GM19043 (cell line): ENCODE data around the gene USP17L18.
"Not testable (repeated sequence)": the region's sequence is repeated elsewhere in the genome, so short reads cannot be mapped to it uniquely, and the experiment has no call there.

ENCODE experiments used
- ATAC-seq: cut with Tn5 transposase; IDR thresholded peaks from one replicate; pipeline ENCODE4 v1.9.1; 2021; ENCODE audit warnings: low read depth; ENCODE audit not compliant: unreplicated experiment

The USP17L18 gene

GRCh38 chr4:9247953-9248680, at the start of gene USP17L18:
USP17L18 (plus strand) TSS chr4:9248630; CDS start chr4:9248630, 0 bp downstream.
- not testable (repeated sequence) for ATAC-seq

GRCh38 chr4:9210357-9210756, 38.1 kb upstream of the USP17L18 start, which contains the start of gene USP17L10:
USP17L10 (plus strand) TSS chr4:9210657; CDS start chr4:9210657, 0 bp downstream.
- not testable (repeated sequence) for ATAC-seq

GRCh38 chr4:9214701-9215100, 33.7 kb upstream of the USP17L18 start:
- not testable (repeated sequence) for ATAC-seq

- not testable (repeated sequence) for ATAC-seq
Observed at GRCh38 chr4:9215105-9215504, 33.3 kb upstream of the USP17L18 start, which contains the start of gene USP17L11. USP17L11 (plus strand) TSS chr4:9215405; CDS start chr4:9215405, 0 bp downstream.

GRCh38 chr4:9219852-9220251, 28.6 kb upstream of the USP17L18 start, which contains the start of gene USP17L12:
USP17L12 (plus strand) TSS chr4:9220152; CDS start chr4:9220152, 0 bp downstream.
- not testable (repeated sequence) for ATAC-seq

- not testable (repeated sequence) for ATAC-seq
Observed at GRCh38 chr4:9224596-9224995, 23.8 kb upstream of the USP17L18 start, which contains the start of gene USP17L13. USP17L13 (plus strand) TSS chr4:9224896; CDS start chr4:9224896, 0 bp downstream.

GRCh38 chr4:9230249-9230648, 18.2 kb upstream of the USP17L18 start:
- not testable (repeated sequence) for ATAC-seq

- ATAC-seq, result not testable (repeated sequence)
Observed at GRCh38 chr4:9234085-9234484, 14.3 kb upstream of the USP17L18 start, which contains the start of gene USP17L15. USP17L15 (plus strand) TSS chr4:9234385; CDS start chr4:9234385, 0 bp downstream.

- ATAC-seq, result not testable (repeated sequence)
Observed at GRCh38 chr4:9238461-9238860, 10.0 kb upstream of the USP17L18 start.

- not testable (repeated sequence) for ATAC-seq
Observed at GRCh38 chr4:9243579-9243978, 4.9 kb upstream of the USP17L18 start, which contains the start of gene USP17L17. USP17L17 (plus strand) TSS chr4:9243879; CDS start chr4:9243879, 0 bp downstream.

GRCh38 chr4:9253078-9253477, 4.6 kb downstream of the USP17L18 start, which contains the start of gene USP17L19:
USP17L19 (plus strand) TSS chr4:9253378; CDS start chr4:9253378, 0 bp downstream.
- ATAC-seq, result not testable (repeated sequence)

- not testable (repeated sequence) for ATAC-seq
Observed at GRCh38 chr4:9257824-9258223, 9.4 kb downstream of the USP17L18 start, which contains the start of gene USP17L20. USP17L20 (plus strand) TSS chr4:9258124; CDS start chr4:9258124, 0 bp downstream.

GRCh38 chr4:9262572-9262971, 14.1 kb downstream of the USP17L18 start, which contains the start of gene USP17L21:
USP17L21 (plus strand) TSS chr4:9262872; CDS start chr4:9262872, 0 bp downstream.
- not testable (repeated sequence) for ATAC-seq

GRCh38 chr4:9267319-9267718, 18.9 kb downstream of the USP17L18 start, which contains the start of gene USP17L22:
USP17L22 (plus strand) TSS chr4:9267619; CDS start chr4:9267619, 0 bp downstream.
- not testable (repeated sequence) for ATAC-seq

- ATAC-seq, result not testable (repeated sequence)
Observed at GRCh38 chr4:9271719-9272118, 23.3 kb downstream of the USP17L18 start.
